ENCODE results near the gene TMPRSS6.

DNA sequence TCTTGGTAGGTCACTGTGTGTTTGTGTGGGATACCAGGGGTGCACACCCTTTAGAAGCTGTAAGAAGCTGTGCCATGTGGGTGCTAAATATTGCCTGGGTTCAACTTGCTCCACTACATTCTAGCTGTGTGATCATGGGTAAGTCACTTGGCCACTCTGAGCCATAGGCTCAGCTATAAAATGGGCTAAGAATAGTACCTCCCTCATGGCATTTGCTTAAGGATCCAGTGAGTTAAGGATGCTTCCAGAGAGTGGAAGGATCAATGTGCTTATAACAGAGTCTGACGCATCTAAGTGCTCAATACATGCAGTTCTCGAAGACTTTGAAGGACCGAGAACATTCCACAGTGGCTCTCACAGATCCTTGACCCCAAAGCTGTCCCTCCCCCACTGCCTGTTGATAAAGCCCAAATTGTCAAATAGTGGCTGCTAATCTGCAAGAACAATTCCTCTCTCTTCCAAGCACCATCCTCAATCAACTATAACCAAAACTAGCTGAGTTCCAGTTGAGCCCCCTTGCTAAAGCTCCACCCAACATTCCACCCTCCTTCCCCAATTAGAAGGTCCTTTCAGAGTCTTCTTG is 13.2 kb upstream of the TMPRSS6 start:
- TF ChIP-seq, protein P1, sequence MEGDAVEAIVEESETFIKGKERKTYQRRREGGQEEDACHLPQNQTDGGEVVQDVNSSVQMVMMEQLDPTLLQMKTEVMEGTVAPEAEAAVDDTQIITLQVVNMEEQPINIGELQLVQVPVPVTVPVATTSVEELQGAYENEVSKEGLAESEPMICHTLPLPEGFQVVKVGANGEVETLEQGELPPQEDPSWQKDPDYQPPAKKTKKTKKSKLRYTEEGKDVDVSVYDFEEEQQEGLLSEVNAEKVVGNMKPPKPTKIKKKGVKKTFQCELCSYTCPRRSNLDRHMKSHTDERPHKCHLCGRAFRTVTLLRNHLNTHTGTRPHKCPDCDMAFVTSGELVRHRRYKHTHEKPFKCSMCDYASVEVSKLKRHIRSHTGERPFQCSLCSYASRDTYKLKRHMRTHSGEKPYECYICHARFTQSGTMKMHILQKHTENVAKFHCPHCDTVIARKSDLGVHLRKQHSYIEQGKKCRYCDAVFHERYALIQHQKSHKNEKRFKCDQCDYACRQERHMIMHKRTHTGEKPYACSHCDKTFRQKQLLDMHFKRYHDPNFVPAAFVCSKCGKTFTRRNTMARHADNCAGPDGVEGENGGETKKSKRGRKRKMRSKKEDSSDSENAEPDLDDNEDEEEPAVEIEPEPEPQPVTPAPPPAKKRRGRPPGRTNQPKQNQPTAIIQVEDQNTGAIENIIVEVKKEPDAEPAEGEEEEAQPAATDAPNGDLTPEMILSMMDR (IDR thresholded peaks at IDR 0.05): no peak
- no peak for TF ChIP-seq POLR2A (IDR thresholded peaks at IDR 0.05)

All from right lobe of liver (tissue), 4 donors.